ENCODE measurements around the gene HBEGF. TPM values are rescaled to one million over a fixed set of nuclear protein-coding genes. Genes with fewer than 3 reads are reported as not detected.

HBEGF gene
- total RNA-seq, 1 donor from 2014 or later: 20.4 TPM

- peak in 1 of 2 donors; percentile 42 for DNase-seq (ENCODE audit: low read depth in 2 of 2)
Observed at GRCh38 chr5:140338336-140338735, 8.1 kb downstream of the HBEGF start.

GRCh38 chr5:140337880-140338279, 8.5 kb downstream of the HBEGF start:
- DNase-seq (ENCODE audit: low read depth in 2 of 2): no peak

- no peak for DNase-seq (ENCODE audit: low read depth in 2 of 2)
Observed at GRCh38 chr5:140336388-140336787, 10.0 kb downstream of the HBEGF start.

GRCh38 chr5:140331638-140332037, 14.8 kb downstream of the HBEGF start:
- peak in 1 of 2 donors; percentile 34 for DNase-seq (ENCODE audit: low read depth in 2 of 2)

- peak; percentile 49 to 93 for DNase-seq (ENCODE audit: low read depth in 2 of 2)
Observed at GRCh38 chr5:140329739-140330481, 16.5 kb downstream of the HBEGF start.

GRCh38 chr5:140328036-140328764, 18.2 kb downstream of the HBEGF start:
- peak in 1 of 2 donors; percentile 83 for DNase-seq (ENCODE audit: low read depth in 2 of 2)

GRCh38 chr5:140327589-140327988, 18.8 kb downstream of the HBEGF start:
- DNase-seq (ENCODE audit: low read depth in 2 of 2): peak; percentile 47 to 48

GRCh38 chr5:140325486-140325885, 20.9 kb downstream of the HBEGF start:
- DNase-seq (ENCODE audit: low read depth in 2 of 2): no peak

GRCh38 chr5:140324617-140325241, 21.7 kb downstream of the HBEGF start:
- no peak for DNase-seq (ENCODE audit: low read depth in 2 of 2)

GRCh38 chr5:140324041-140324600, 22.3 kb downstream of the HBEGF start:
- peak in 1 of 2 donors; percentile 41 for DNase-seq (ENCODE audit: low read depth in 2 of 2)

GRCh38 chr5:140322751-140323731, 23.4 kb downstream of the HBEGF start:
- peak; percentile 80 to 95 for DNase-seq (ENCODE audit: low read depth in 2 of 2)

GRCh38 chr5:140321796-140322195, 24.6 kb downstream of the HBEGF start:
- no peak for DNase-seq (ENCODE audit: low read depth in 2 of 2)

GRCh38 chr5:140319833-140320232, 26.6 kb downstream of the HBEGF start:
- DNase-seq (ENCODE audit: low read depth in 2 of 2): no peak

- no peak for DNase-seq (ENCODE audit: low read depth in 2 of 2)
Observed at GRCh38 chr5:140318792-140319191, 27.6 kb downstream of the HBEGF start.

GRCh38 chr5:140317859-140318258, 28.5 kb downstream of the HBEGF start:
- DNase-seq (ENCODE audit: low read depth in 2 of 2): peak in 1 of 2 donors; percentile 78

- DNase-seq (ENCODE audit: low read depth in 2 of 2): peak; percentile 49 to 57
Observed at GRCh38 chr5:140312791-140313189, 33.6 kb downstream of the HBEGF start.

- DNase-seq (ENCODE audit: low read depth in 2 of 2): peak; percentile 96 to 99
Observed at GRCh38 chr5:140312067-140312790, 34.2 kb downstream of the HBEGF start.

GRCh38 chr5:140311011-140311467, 35.4 kb downstream of the HBEGF start:
- peak; percentile 43 to 98 for DNase-seq (ENCODE audit: low read depth in 2 of 2)

GRCh38 chr5:140310434-140310833, 36.0 kb downstream of the HBEGF start:
- DNase-seq (ENCODE audit: low read depth in 2 of 2): peak in 1 of 2 donors; percentile 40

GRCh38 chr5:140309706-140310249, 36.6 kb downstream of the HBEGF start:
- no peak for DNase-seq (ENCODE audit: low read depth in 2 of 2)

Measured in lung microvascular endothelial cell (primary cell).